Measurements from ENCODE around the gene ZIC5. TPM values are rescaled to one million over a fixed set of nuclear protein-coding genes. Genes with fewer than 3 reads are reported as not detected.

Gene ZIC5
- total RNA-seq, 1 experiment from 2014 or later = not detected

DNA sequence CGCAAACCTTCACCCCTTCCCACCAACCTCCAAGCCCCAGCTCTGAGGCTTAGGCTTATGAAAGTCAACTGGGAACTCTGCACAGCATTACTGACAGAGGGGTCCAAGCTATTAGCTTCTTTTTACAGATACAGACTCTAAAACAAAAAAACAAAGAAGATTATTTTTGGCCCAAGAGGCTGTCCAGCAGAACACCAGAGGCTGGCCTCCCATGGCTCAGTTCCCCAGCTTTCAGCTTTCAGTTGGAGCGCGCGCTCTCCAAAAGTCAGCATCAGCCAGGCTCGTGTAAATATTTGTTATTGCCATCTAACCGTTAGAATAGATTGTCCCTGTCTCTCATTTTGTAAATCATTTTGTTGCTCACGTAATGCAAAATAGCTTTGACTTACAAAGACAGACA, 58.4 kb downstream of the ZIC5 start:
- no peaks in the 10 kb centered on the region for H3K79me2 ChIP-seq (ENCODE audit: low read length)
- ChIA-PET POLR2A (ENCODE audit: unreplicated experiment) (no interaction called here), CTCF (no interaction called here)
- no peak for ATAC-seq
- H4K20me1 ChIP-seq (ENCODE audit: low read length) = no peaks in the 10 kb centered on the region
- no peak overlapping the region for H3K4me2 ChIP-seq (ENCODE audit: low read length)
- H3K4me3 ChIP-seq (ENCODE audit: low read length) = no peak overlapping the region
- intact Hi-C loops (cut with micrococcal nuclease) = no loop called here
- TF ChIP-seq CTCF (conservative IDR thresholded peaks at IDR 0.05; ENCODE audit: low read depth, low read length) (no peak), EZH2phosphoT487 (IDR thresholded peaks at IDR 0.05; ENCODE audit: borderline replicate concordance, low read length) (no peak), EZH2 (IDR thresholded peaks at IDR 0.05; ENCODE audit: low read length, unreplicated experiment) (no peak)
- H2AFZ ChIP-seq (ENCODE audit: low read length) = no peak overlapping the region
- H3K4me1 ChIP-seq (ENCODE audit: insufficient read depth, low read length) = no peaks in the 10 kb centered on the region
- peaks cover 2% of the 10 kb centered on the region; the same call in 1 of the 2 replicates for H3K36me3 ChIP-seq (ENCODE audit: low read depth, low read length)
- no TSS peak for BruUV-seq (replicated peaks)
- no peaks in the 10 kb centered on the region for H3K9me3 ChIP-seq (ENCODE audit: low read length)
- no peak overlapping the region for H3K27ac ChIP-seq (ENCODE audit: low read length)
- no peaks in the 10 kb centered on the region for H3F3A ChIP-seq (ENCODE audit: low read length, unreplicated experiment)
- H3K9ac ChIP-seq (ENCODE audit: low read length) = no peak overlapping the region
- DNase-seq = no peak
- no peaks in the 10 kb centered on the region for H3K9me2 ChIP-seq (replicated peaks; ENCODE audit: low read length)
- peaks cover 32% of the 10 kb centered on the region for H3K27me3 ChIP-seq (ENCODE audit: low read length)

Other genes with a start within 250 kb of the ZIC5 start
- gene ZIC2, start 10.0 kb upstream of the ZIC5 start, total RNA-seq (2014; rRNA removed) = not detected in 2 replicates
- 7.5 and 10.5 TPM in 2 replicates for gene PCCA, start 117.3 kb upstream of the ZIC5 start, total RNA-seq (2014; rRNA removed)